ENCODE data around the gene EXOC3L2.

The EXOC3L2 gene

GRCh38 chr19:45179892-45180370 is 65.3 kb downstream of the EXOC3L2 start:
- DNase-seq (ENCODE audit: low spot score): no peak

- DNase-seq (ENCODE audit: low spot score): peak; percentile 29
Measured at GRCh38 chr19:45179072-45179891, 65.9 kb downstream of the EXOC3L2 start.

- peak; percentile 94 for DNase-seq (ENCODE audit: low spot score)
Measured at GRCh38 chr19:45178262-45179071, 66.7 kb downstream of the EXOC3L2 start, which contains the start of gene BLOC1S3. Gene BLOC1S3 (plus strand): TSS chr19:45178784. CDS start chr19:45179297, 513 bp downstream.

GRCh38 chr19:45177817-45178261 is 67.4 kb downstream of the EXOC3L2 start, which contains the start of gene TRAPPC6A:
Gene TRAPPC6A (minus strand): TSS chr19:45178237. CDS start chr19:45178218, 19 bp downstream.
- DNase-seq (ENCODE audit: low spot score): no peak

- DNase-seq (ENCODE audit: low spot score): no peak
Measured at GRCh38 chr19:45175515-45176345, 69.5 kb downstream of the EXOC3L2 start.

- no peak for DNase-seq (ENCODE audit: low spot score)
Measured at GRCh38 chr19:45173816-45174215, 71.4 kb downstream of the EXOC3L2 start.

- DNase-seq (ENCODE audit: low spot score): no peak
Measured at GRCh38 chr19:45172611-45173208, 72.5 kb downstream of the EXOC3L2 start.

- DNase-seq (ENCODE audit: low spot score): no peak
Measured at GRCh38 chr19:45172173-45172572, 73.0 kb downstream of the EXOC3L2 start.

GRCh38 chr19:45171211-45171623 is 74.0 kb downstream of the EXOC3L2 start:
- no peak for DNase-seq (ENCODE audit: low spot score)

GRCh38 chr19:45170146-45171106 is 74.8 kb downstream of the EXOC3L2 start:
- DNase-seq (ENCODE audit: low spot score): no peak

- no peak for DNase-seq (ENCODE audit: low spot score)
Measured at GRCh38 chr19:45169602-45170001, 75.6 kb downstream of the EXOC3L2 start.

GRCh38 chr19:45168767-45169351 is 76.3 kb downstream of the EXOC3L2 start:
- no peak for DNase-seq (ENCODE audit: low spot score)

- DNase-seq (ENCODE audit: low spot score): peak; percentile 35
Measured at GRCh38 chr19:45166723-45167252, 78.4 kb downstream of the EXOC3L2 start.

GRCh38 chr19:45164577-45165335 is 80.5 kb downstream of the EXOC3L2 start:
- peak; percentile 78 for DNase-seq (ENCODE audit: low spot score)

GRCh38 chr19:45163751-45164460 is 81.3 kb downstream of the EXOC3L2 start:
- DNase-seq (ENCODE audit: low spot score): no peak

GRCh38 chr19:45163156-45163555 is 82.1 kb downstream of the EXOC3L2 start:
- DNase-seq (ENCODE audit: low spot score): no peak

- DNase-seq (ENCODE audit: low spot score): peak; percentile 3
Measured at GRCh38 chr19:45162608-45163143, 82.5 kb downstream of the EXOC3L2 start.

Data from iPS-NIHi11 (cell line).